Activated naive CD8-positive, alpha-beta T cell treated with anti-CD3 and anti-CD28 coated beads, Interleukin-2, amount 50 U/mL, for 24 hours (primary cell): Measurements from ENCODE around the gene USP47.

Source experiments
- ATAC-seq: fragments of 150-1000 bp; cut with Tn5 transposase; one replicate; pipeline ENCODE4 v1.10.0; 2021
- DNase-seq: peaks from one replicate; pipeline ENCODE4 v3.0.0; 2021
- H3K27ac Mint-ChIP-seq: one replicate; pipeline ENCODE4 v1.8.0; 2021; ENCODE audit warnings: mild to moderate bottlenecking, mixed read lengths
- H3K27me3 Mint-ChIP-seq: one replicate; pipeline ENCODE4 v1.8.0; 2021; ENCODE audit warnings: mixed read lengths
- H3K36me3 Mint-ChIP-seq: one replicate; pipeline ENCODE4 v1.8.0; 2021; ENCODE audit warnings: low read depth, mixed read lengths
- H3K4me1 Mint-ChIP-seq: one replicate; pipeline ENCODE4 v1.8.0; 2021; ENCODE audit warnings: mixed read lengths
- H3K4me3 Mint-ChIP-seq: one replicate; pipeline ENCODE4 v1.8.0; 2021; ENCODE audit warnings: mild to moderate bottlenecking, moderate library complexity, mixed read lengths
- H3K9me3 Mint-ChIP-seq: one replicate; pipeline ENCODE4 v1.8.0; 2021; ENCODE audit warnings: mixed read lengths

Gene USP47

GRCh38 chr11:11989774-11990744, 148.3 kb downstream of the USP47 start:
- ATAC-seq: no peak
- Mint-ChIP-seq H3K4me3 (no peak overlapping the region), H3K36me3 (no peaks in the 10 kb centered on the region), H3K9me3 (peaks cover 4% of the 10 kb centered on the region), H3K27me3 (peaks cover 5% of the 10 kb centered on the region), H3K27ac (no peak overlapping the region), H3K4me1 (no peaks in the 10 kb centered on the region)
- DNase-seq: no peak

- ATAC-seq (no peak), DNase-seq (no peak)
- no peaks in the 10 kb centered on the region for H3K4me1 Mint-ChIP-seq
- no peaks in the 10 kb centered on the region for H3K36me3 Mint-ChIP-seq
- no peak overlapping the region for H3K4me3 Mint-ChIP-seq
- no peaks in the 10 kb centered on the region for H3K9me3 Mint-ChIP-seq
- H3K27me3 Mint-ChIP-seq: peaks cover 5% of the 10 kb centered on the region
- H3K27ac Mint-ChIP-seq: no peak overlapping the region
These were observed 150.8 kb downstream of the USP47 start for GRCh38 chr11:11992257-11993212.

GRCh38 chr11:11993839-11994238, 152.1 kb downstream of the USP47 start:
- no peaks in the 10 kb centered on the region for H3K36me3 Mint-ChIP-seq
- DNase-seq (no peak), ATAC-seq (no peak)
- H3K9me3 Mint-ChIP-seq: no peaks in the 10 kb centered on the region
- H3K4me3 Mint-ChIP-seq: no peak overlapping the region
- no peak overlapping the region for H3K27ac Mint-ChIP-seq
- peaks cover 7% of the 10 kb centered on the region for H3K4me1 Mint-ChIP-seq
- peaks cover 5% of the 10 kb centered on the region for H3K27me3 Mint-ChIP-seq

GRCh38 chr11:11995601-11996000, 153.8 kb downstream of the USP47 start:
- H3K9me3 Mint-ChIP-seq: no peaks in the 10 kb centered on the region
- H3K4me3 Mint-ChIP-seq: no peak overlapping the region
- no peaks in the 10 kb centered on the region for H3K36me3 Mint-ChIP-seq
- no peak overlapping the region for H3K27ac Mint-ChIP-seq
- peaks cover 11% of the 10 kb centered on the region for H3K4me1 Mint-ChIP-seq
- no peak for ATAC-seq
- DNase-seq: no peak
- peaks cover 10% of the 10 kb centered on the region for H3K27me3 Mint-ChIP-seq

DNA sequence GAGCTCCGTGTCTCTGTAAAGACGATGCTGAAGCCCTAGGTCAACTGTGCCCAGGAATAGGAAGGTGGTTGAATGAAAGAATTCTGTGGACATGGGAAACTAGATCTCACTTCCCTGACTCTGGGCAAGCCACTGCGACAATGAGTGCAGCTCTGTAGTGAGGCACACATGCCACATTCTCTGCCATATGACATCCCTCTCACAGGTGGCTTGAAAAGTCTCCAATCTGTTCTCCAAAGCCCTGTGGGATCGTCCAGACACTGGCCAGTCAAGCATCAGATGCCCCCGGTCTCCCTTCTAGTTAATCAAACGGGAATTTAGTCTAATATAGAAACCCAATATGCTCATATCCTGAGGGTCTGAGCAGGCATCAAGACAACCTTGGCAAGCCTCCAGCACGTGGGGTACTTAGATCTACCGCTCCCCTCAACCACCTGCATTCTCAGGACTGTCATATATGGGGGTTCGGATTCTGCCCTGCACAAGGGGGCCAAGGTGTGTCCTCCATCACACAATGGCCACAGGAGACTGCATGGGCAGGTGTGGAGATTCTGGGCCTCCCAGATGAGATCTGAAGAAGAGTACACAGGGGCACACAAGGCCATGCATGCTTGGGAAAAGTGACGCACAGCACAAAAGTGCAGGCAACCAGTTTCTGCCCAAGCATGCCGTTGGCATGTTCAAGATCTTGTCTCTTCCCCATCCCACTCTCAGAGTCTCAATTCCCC, 154.7 kb downstream of the USP47 start:
- no peaks in the 10 kb centered on the region for H3K9me3 Mint-ChIP-seq
- H3K27ac Mint-ChIP-seq: no peak overlapping the region
- DNase-seq: no peak
- H3K4me1 Mint-ChIP-seq: peaks cover 11% of the 10 kb centered on the region
- H3K36me3 Mint-ChIP-seq: no peaks in the 10 kb centered on the region
- H3K27me3 Mint-ChIP-seq: peaks cover 10% of the 10 kb centered on the region
- no peak overlapping the region for H3K4me3 Mint-ChIP-seq
- no peak for ATAC-seq

GRCh38 chr11:11997049-11997322, 155.2 kb downstream of the USP47 start:
- no peak for DNase-seq
- H3K27me3 Mint-ChIP-seq: peaks cover 10% of the 10 kb centered on the region
- peaks cover 11% of the 10 kb centered on the region for H3K4me1 Mint-ChIP-seq
- ATAC-seq: no peak
- H3K4me3 Mint-ChIP-seq: no peak overlapping the region
- H3K9me3 Mint-ChIP-seq: no peaks in the 10 kb centered on the region
- H3K36me3 Mint-ChIP-seq: no peaks in the 10 kb centered on the region
- no peak overlapping the region for H3K27ac Mint-ChIP-seq

DNA sequence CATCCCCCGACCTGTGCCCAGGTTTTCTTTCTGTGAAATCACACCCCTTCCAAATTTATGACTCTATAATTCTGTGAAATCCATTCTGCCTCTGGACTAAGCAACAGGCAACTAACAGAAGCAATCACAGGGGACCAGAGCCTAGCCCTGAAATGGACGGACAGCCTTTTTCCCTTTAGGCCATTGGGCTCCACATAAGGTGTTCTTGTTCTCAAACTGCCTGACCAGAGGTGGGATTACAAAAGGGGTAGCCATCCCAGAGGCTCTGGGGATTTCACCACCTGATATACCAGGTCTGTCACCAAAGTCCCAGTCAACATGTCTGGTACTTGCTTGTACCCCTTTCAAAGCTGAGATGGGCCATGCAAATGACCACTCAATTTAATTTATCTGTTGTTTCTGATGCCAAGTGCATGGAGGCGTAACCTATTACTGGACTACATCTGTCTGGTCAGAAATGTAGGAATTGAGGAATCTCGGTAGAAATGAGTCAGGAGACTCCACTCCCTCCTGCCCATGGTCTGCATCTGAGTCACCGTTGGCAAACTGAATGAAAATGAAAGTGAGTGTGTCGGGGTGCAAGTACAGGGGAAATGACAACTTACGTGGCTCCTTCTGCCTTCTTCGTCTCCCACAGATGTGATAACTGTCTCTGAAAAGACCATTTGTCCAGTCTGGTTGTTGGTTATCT, 156.5 kb downstream of the USP47 start:
- Mint-ChIP-seq H3K9me3 (no peaks in the 10 kb centered on the region), H3K4me1 (peaks cover 11% of the 10 kb centered on the region), H3K36me3 (no peaks in the 10 kb centered on the region), H3K27me3 (peaks cover 11% of the 10 kb centered on the region), H3K4me3 (peak overlapping the region; percentile 59), H3K27ac (no peak overlapping the region)
- DNase-seq (no peak), ATAC-seq (peak; percentile 62)

DNA sequence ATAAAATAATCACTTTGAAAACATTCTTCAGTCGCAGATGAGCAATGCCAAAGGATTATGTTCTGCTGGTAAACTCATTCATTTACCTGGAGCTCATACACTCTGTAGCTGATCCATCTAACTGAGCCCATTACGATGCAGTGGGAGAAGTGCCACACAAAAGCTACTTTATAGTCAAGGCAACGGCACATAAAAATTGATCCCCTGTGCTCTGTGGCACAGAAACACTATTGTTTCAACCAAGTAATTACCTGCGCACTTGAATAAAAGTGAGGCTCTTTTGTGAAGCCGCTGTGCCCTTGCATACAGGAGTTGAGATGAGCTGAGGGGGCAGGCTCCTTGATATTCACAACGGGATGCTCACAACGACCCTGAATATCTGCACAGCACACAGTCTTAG, 159.4 kb downstream of the USP47 start:
- peaks cover 11% of the 10 kb centered on the region for H3K4me1 Mint-ChIP-seq
- H3K9me3 Mint-ChIP-seq: no peaks in the 10 kb centered on the region
- no peaks in the 10 kb centered on the region for H3K36me3 Mint-ChIP-seq
- no peak overlapping the region for H3K27ac Mint-ChIP-seq
- H3K27me3 Mint-ChIP-seq: peaks cover 27% of the 10 kb centered on the region
- H3K4me3 Mint-ChIP-seq: no peak overlapping the region
- DNase-seq (no peak), ATAC-seq (no peak)

DNA sequence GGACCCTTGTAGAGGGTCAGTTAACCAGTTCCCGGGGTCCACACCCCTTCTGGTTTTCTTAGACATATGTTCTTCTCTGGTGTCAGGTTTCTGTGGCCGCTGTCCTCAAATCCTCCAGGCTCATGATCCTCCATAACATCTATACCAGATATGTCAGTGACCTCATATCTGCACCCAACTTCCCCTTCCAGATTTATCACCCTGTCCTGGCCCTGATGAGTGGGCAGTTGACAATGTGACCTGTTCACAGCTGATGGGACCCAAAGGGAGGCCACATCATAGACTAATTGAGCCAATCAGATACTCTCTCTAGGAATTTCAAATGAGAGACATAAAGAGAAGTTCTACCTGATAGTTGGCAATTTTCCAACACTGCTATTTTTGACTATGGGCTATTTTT, 161.6 kb downstream of the USP47 start:
- ATAC-seq (no peak), DNase-seq (no peak)
- Mint-ChIP-seq H3K4me1 (peaks cover 9% of the 10 kb centered on the region), H3K27me3 (peaks cover 47% of the 10 kb centered on the region), H3K27ac (no peak overlapping the region), H3K36me3 (no peaks in the 10 kb centered on the region), H3K9me3 (no peaks in the 10 kb centered on the region), H3K4me3 (no peak overlapping the region)

GRCh38 chr11:12003815-12004214, 162.0 kb downstream of the USP47 start:
- Mint-ChIP-seq H3K27me3 (peaks cover 49% of the 10 kb centered on the region), H3K4me3 (no peak overlapping the region), H3K9me3 (no peaks in the 10 kb centered on the region), H3K4me1 (peaks cover 6% of the 10 kb centered on the region), H3K36me3 (no peaks in the 10 kb centered on the region), H3K27ac (no peak overlapping the region)
- ATAC-seq (no peak), DNase-seq (no peak)

DNA sequence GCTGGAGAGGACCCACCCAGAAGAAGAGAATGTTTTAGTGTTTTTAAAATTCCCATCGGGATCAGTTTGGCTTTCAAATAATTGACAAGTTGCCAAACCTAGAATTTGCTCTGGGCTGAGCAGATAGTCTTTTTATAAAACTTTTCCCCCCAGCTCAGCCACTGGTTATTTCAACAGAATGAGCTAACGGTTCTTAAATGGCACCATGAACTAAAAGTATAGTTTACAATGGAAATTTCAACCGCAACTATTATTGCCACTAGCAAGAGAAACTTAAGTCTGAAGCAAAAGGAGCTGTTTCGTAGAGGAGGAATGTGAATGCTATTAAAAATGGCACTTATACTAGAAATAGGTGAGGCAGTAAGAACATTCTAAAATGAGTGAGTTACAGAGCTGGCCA, 163.3 kb downstream of the USP47 start:
- Mint-ChIP-seq H3K4me1 (peaks cover 8% of the 10 kb centered on the region), H3K27ac (no peak overlapping the region), H3K36me3 (no peaks in the 10 kb centered on the region), H3K9me3 (no peaks in the 10 kb centered on the region), H3K4me3 (no peak overlapping the region), H3K27me3 (peaks cover 53% of the 10 kb centered on the region)
- DNase-seq (no peak), ATAC-seq (no peak)

DNA sequence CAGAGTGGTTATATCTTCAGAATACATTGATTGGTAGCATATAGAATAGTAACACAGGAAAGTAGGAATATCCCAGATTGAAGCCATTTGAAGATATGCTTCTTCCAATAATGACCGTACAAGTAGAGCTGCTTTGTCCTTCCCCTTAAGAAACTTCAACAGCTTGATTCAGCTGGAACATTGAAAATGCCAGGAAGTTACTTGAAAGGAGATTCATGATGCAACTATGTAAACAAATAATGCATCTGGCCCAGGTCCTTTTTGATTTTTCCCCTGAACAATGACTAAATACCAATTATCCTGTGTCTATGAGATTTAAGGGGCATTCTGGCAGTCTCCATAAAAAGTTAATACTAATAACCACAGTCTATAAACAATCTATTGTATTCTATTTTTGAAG, 163.7 kb downstream of the USP47 start:
- H3K4me1 Mint-ChIP-seq: peaks cover 8% of the 10 kb centered on the region
- H3K4me3 Mint-ChIP-seq: no peak overlapping the region
- no peaks in the 10 kb centered on the region for H3K9me3 Mint-ChIP-seq
- no peaks in the 10 kb centered on the region for H3K36me3 Mint-ChIP-seq
- H3K27ac Mint-ChIP-seq: no peak overlapping the region
- peaks cover 57% of the 10 kb centered on the region for H3K27me3 Mint-ChIP-seq
- DNase-seq: no peak
- no peak for ATAC-seq

DNA sequence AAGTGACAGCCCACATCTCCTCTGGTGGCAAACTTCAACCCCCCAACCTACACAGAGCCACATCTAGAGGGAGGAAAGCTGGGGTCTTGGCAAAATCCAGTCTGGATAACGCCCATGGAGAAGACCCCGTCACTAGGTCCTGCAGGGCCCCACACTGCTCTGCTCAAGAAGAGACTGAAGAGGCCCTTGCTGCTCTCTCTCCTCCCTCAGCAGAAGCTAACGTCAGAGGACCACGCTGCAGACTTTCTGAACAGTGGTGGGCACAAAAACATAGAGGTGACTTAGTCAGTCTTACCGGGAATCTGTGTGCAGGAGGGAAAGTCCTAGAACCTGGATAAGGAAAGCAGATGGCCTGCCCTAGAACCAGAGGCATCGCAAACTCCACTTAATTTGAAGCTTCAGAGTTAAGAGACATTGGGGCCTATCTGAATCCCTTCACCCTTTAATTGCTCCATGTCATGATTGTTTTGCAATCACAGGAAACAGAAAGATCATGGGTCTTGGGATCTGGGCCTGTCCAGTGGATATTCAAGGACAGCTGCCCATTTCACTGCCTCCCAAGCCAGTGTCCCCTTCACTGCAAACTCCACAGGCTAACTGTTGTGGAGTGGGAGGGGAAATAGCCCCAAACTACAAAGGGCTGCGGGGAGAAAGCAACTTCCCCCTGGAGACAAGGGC, 164.9 kb downstream of the USP47 start:
- H3K4me1 Mint-ChIP-seq: peaks cover 8% of the 10 kb centered on the region
- H3K27ac Mint-ChIP-seq: no peak overlapping the region
- H3K4me3 Mint-ChIP-seq: no peak overlapping the region
- DNase-seq: no peak
- no peak for ATAC-seq
- peaks cover 68% of the 10 kb centered on the region for H3K27me3 Mint-ChIP-seq
- no peaks in the 10 kb centered on the region for H3K36me3 Mint-ChIP-seq
- no peaks in the 10 kb centered on the region for H3K9me3 Mint-ChIP-seq

DNA sequence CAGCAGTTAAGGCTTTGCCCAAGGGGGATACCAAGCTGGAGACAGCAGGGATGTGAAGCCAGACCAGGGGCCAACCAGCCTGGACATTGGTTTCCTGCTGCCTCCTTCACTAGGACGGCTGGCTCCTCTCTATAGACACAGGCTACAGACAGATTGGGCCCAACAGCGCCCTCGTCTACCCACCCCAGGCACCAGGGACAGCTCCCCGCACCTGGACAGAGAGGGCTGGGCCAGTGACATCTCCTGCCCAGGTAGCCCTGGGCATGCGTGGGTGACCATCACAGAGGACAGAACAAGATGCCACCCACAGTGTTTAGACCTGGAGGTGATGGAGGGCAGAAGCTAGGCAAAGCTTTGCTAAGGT, 165.4 kb downstream of the USP47 start:
- H3K36me3 Mint-ChIP-seq: no peaks in the 10 kb centered on the region
- no peak for ATAC-seq
- H3K4me3 Mint-ChIP-seq: no peak overlapping the region
- H3K9me3 Mint-ChIP-seq: no peaks in the 10 kb centered on the region
- no peak for DNase-seq
- H3K4me1 Mint-ChIP-seq: peaks cover 8% of the 10 kb centered on the region
- no peak overlapping the region for H3K27ac Mint-ChIP-seq
- H3K27me3 Mint-ChIP-seq: peaks cover 71% of the 10 kb centered on the region
